H1 (cell line): Measurements from ENCODE around the gene ATP5F1E. TPM values are rescaled to one million over a fixed set of nuclear protein-coding genes. Genes with fewer than 3 reads are reported as not detected.

ENCODE experiments used
- EZH2 ChIP-seq: fragments of 200-600 bp; sonication (generic); IDR thresholded peaks from 2 replicates; pipeline ENCODE4 v1.7.1; 2012; ENCODE audit warnings: low read depth, mild to moderate bottlenecking, moderate library complexity, low read length, inconsistent platforms; ENCODE audit not compliant: severe bottlenecking
- FOSL1 ChIP-seq: IDR thresholded peaks from 2 replicates; pipeline ENCODE4 v1.6.1; 2011; ENCODE audit warnings: mild to moderate bottlenecking, low read depth, low read length, moderate library complexity; ENCODE audit not compliant: insufficient read depth
- GTF2F1 ChIP-seq: IDR thresholded peaks from 2 replicates; pipeline ENCODE4 v1.6.1; 2012; ENCODE audit warnings: low read depth, low read length, improper control_type of control experiment, borderline replicate concordance
- JUND ChIP-seq: IDR thresholded peaks from 2 replicates; pipeline ENCODE4 v1.6.1; 2011; ENCODE audit warnings: mild to moderate bottlenecking, improper control_type of control experiment, low read length
- NANOG ChIP-seq: IDR thresholded peaks from 2 replicates; pipeline ENCODE4 v1.6.1; 2011; ENCODE audit warnings: low read length, low read depth, mild to moderate bottlenecking, inconsistent platforms; ENCODE audit not compliant: insufficient read depth, poor library complexity, severe bottlenecking
- RXRA ChIP-seq: IDR thresholded peaks from 2 replicates; pipeline ENCODE4 v1.6.1; 2011; ENCODE audit warnings: low read depth, mild to moderate bottlenecking, low read length, moderate library complexity; ENCODE audit not compliant: insufficient read depth
- SIN3A ChIP-seq, 2 experiments: IDR thresholded peaks in 1 of 2; conservative IDR thresholded peaks in 1 of 2; 2 replicates each; pipeline ENCODE4 v1.6.1; 2011 to 2012; ENCODE audit warnings: low read length in 2 of 2, improper control_type of control experiment in 1 of 2, low read depth in 1 of 2, mild to moderate bottlenecking in 1 of 2
- SIX5 ChIP-seq: IDR thresholded peaks from 2 replicates; pipeline ENCODE4 v1.6.1; 2011; ENCODE audit warnings: mild to moderate bottlenecking, low read depth, low read length
- SP1 ChIP-seq: IDR thresholded peaks from 2 replicates; pipeline ENCODE4 v1.6.1; 2011; ENCODE audit warnings: low read depth, low read length
- polyA plus RNA-seq, 7 experiments: library from polyadenylated mRNA; depleted of rRNA in 3 of 7; stranded (reverse) in 5 of 7; unstranded in 2 of 7; fragments of >200 nt in 5 of 7; fragments of 200-250 nt in 2 of 7; gene quantifications; 1 replicate in 5 of 7; 2 replicates in 1 of 7; 4 replicates in 1 of 7; pipeline versions ENCODE4 v1.2.1 to v1.2.3, GENCODE V29; 2011 to 2013; ENCODE audit warnings: missing spikeins in 2 of 7, mixed read lengths in 2 of 7
- total RNA-seq: library from RNA; stranded (reverse); fragmentation: NEBNext Ultra II Directional; extraction: Animal tissue kit (Norgen Biotek cat#: 25700); gene quantifications from 2 replicates; pipeline ENCODE4 v1.2.1, GENCODE V29; 2021
- TF ChIP-seq, protein P1 (sequence below): fragments of 300-600 bp; sonication (generic); IDR thresholded peaks from 2 replicates; pipeline ENCODE4 v1.7.1; 2012; ENCODE audit warnings: low read length, moderate library complexity, mild to moderate bottlenecking, inconsistent platforms; ENCODE audit not compliant: insufficient replicate concordance
- TF ChIP-seq, protein P2 (sequence below): IDR thresholded peaks from 2 replicates; pipeline ENCODE4 v1.6.1; 2011; ENCODE audit warnings: low read depth, mild to moderate bottlenecking, low read length; ENCODE audit not compliant: insufficient read depth

ATP5F1E gene
- total and polyA plus RNA-seq, 2 of the 8 experiments (the other 6 are each of a cell fraction or from before 2014, with no cell fraction given) = 15.7 to 47.8 TPM

DNA sequence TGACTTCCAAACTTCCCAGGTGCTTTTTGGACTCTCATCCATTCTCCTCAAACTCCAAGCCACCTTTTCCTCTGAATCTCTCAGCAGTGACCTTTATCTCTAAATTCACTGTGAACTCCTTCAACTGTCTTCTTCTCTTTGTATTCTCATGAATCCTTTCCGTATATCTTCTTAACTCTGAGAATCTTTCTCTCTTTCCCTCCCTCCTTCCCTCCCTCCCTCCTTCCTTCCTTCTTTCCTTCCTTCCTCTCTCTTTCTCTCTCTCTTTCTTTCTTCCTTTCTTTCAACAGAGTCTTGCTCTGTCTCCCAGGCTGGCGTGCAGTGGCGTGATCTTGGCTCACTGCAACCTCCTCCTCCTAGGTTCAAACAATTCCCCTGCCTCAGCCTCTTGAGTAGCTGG lies 14.7 kb upstream of the ATP5F1E start (continued):
- TF ChIP-seq, protein P1, sequence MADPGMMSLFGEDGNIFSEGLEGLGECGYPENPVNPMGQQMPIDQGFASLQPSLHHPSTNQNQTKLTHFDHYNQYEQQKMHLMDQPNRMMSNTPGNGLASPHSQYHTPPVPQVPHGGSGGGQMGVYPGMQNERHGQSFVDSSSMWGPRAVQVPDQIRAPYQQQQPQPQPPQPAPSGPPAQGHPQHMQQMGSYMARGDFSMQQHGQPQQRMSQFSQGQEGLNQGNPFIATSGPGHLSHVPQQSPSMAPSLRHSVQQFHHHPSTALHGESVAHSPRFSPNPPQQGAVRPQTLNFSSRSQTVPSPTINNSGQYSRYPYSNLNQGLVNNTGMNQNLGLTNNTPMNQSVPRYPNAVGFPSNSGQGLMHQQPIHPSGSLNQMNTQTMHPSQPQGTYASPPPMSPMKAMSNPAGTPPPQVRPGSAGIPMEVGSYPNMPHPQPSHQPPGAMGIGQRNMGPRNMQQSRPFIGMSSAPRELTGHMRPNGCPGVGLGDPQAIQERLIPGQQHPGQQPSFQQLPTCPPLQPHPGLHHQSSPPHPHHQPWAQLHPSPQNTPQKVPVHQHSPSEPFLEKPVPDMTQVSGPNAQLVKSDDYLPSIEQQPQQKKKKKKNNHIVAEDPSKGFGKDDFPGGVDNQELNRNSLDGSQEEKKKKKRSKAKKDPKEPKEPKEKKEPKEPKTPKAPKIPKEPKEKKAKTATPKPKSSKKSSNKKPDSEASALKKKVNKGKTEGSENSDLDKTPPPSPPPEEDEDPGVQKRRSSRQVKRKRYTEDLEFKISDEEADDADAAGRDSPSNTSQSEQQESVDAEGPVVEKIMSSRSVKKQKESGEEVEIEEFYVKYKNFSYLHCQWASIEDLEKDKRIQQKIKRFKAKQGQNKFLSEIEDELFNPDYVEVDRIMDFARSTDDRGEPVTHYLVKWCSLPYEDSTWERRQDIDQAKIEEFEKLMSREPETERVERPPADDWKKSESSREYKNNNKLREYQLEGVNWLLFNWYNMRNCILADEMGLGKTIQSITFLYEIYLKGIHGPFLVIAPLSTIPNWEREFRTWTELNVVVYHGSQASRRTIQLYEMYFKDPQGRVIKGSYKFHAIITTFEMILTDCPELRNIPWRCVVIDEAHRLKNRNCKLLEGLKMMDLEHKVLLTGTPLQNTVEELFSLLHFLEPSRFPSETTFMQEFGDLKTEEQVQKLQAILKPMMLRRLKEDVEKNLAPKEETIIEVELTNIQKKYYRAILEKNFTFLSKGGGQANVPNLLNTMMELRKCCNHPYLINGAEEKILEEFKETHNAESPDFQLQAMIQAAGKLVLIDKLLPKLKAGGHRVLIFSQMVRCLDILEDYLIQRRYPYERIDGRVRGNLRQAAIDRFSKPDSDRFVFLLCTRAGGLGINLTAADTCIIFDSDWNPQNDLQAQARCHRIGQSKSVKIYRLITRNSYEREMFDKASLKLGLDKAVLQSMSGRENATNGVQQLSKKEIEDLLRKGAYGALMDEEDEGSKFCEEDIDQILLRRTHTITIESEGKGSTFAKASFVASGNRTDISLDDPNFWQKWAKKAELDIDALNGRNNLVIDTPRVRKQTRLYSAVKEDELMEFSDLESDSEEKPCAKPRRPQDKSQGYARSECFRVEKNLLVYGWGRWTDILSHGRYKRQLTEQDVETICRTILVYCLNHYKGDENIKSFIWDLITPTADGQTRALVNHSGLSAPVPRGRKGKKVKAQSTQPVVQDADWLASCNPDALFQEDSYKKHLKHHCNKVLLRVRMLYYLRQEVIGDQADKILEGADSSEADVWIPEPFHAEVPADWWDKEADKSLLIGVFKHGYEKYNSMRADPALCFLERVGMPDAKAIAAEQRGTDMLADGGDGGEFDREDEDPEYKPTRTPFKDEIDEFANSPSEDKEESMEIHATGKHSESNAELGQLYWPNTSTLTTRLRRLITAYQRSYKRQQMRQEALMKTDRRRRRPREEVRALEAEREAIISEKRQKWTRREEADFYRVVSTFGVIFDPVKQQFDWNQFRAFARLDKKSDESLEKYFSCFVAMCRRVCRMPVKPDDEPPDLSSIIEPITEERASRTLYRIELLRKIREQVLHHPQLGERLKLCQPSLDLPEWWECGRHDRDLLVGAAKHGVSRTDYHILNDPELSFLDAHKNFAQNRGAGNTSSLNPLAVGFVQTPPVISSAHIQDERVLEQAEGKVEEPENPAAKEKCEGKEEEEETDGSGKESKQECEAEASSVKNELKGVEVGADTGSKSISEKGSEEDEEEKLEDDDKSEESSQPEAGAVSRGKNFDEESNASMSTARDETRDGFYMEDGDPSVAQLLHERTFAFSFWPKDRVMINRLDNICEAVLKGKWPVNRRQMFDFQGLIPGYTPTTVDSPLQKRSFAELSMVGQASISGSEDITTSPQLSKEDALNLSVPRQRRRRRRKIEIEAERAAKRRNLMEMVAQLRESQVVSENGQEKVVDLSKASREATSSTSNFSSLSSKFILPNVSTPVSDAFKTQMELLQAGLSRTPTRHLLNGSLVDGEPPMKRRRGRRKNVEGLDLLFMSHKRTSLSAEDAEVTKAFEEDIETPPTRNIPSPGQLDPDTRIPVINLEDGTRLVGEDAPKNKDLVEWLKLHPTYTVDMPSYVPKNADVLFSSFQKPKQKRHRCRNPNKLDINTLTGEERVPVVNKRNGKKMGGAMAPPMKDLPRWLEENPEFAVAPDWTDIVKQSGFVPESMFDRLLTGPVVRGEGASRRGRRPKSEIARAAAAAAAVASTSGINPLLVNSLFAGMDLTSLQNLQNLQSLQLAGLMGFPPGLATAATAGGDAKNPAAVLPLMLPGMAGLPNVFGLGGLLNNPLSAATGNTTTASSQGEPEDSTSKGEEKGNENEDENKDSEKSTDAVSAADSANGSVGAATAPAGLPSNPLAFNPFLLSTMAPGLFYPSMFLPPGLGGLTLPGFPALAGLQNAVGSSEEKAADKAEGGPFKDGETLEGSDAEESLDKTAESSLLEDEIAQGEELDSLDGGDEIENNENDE = no peak
- TF ChIP-seq, protein P2, sequence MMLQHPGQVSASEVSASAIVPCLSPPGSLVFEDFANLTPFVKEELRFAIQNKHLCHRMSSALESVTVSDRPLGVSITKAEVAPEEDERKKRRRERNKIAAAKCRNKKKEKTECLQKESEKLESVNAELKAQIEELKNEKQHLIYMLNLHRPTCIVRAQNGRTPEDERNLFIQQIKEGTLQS = no peak
- no peak for TF ChIP-seq EZH2
- no peak for TF ChIP-seq NANOG
- TF ChIP-seq SIX5 = no peak
- TF ChIP-seq GTF2F1 = no peak
- no peak for TF ChIP-seq SP1
- TF ChIP-seq RXRA = no peak
- TF ChIP-seq JUND = no peak
- no peak for TF ChIP-seq FOSL1
- TF ChIP-seq SIN3A (conservative IDR thresholded peaks at IDR 0.05 in 1 of 2, IDR thresholded peaks at IDR 0.05 in 1 of 2; ENCODE audit: low read depth in 1 of 2, low read length in 2 of 2) = no peak
- TF ChIP-seq, all 59 proteins: peak for 0
